ENCODE measurements around the gene FARSA. TPM values are rescaled to one million over a fixed set of nuclear protein-coding genes. Genes with fewer than 3 reads are reported as not detected.

FARSA gene
- total and polyA plus RNA-seq, 5 donors from 2014 or later: 28.9 to 74.0 (median 61.3) TPM

DNA sequence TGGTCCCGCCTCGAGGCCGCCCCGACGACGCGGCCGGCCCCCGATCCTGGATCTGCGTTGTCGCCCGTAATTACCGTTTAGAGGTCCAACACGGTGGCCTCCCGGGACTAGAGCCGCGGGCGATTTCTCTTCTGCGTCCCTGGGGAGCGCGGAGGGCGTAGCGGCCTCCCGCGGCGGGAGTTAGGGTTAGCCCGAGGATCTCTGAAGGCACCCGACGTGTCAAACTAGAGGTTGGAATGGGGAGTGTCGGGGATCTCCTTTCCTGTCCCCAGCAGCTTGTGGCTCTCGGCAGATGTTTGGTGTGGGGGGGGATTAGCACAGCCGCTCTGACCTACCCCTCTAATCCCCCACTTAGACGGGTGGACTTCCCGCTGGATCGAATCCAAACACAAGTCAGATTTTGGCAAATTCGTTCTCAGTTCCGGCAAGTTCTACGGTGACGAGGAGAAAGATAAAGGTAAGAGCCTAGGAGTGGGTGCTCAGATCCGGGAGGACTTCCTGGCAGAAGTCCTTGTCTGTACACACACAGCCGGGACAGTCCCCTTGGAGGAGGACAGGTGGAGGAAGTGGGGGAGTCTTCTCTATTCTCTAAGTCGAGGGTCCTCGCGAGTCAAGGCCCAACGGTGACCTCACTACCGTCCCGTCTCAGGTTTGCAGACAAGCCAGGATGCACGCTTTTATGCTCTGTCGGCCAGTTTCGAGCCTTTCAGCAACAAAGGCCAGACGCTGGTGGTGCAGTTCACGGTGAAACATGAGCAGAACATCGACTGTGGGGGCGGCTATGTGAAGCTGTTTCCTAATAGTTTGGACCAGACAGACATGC is 5.5 kb upstream of the FARSA start:
- peaks cover 0 to 69% (median 33%) of the 10 kb centered on the region in 4 donors for H3K4me1 Mint-ChIP-seq
- no peaks in the 10 kb centered on the region for H3K27me3 Mint-ChIP-seq
- no peaks in the 10 kb centered on the region for H3K27me3 ChIP-seq (ENCODE audit: control insufficient read depth, insufficient read depth, low read length)
- no peak for ATAC-seq (ENCODE audit: low read depth in 2 of 2)
- peak overlapping the region; percentile 84 for H3K27ac ChIP-seq (ENCODE audit: insufficient read depth, low read length, poor library complexity, severe bottlenecking)
- H3K4me3 Mint-ChIP-seq: peak overlapping the region; percentile 92 to 99 (median 98)
- peaks cover 23% of the 10 kb centered on the region for H3K36me3 Mint-ChIP-seq
- H3K9me3 ChIP-seq (ENCODE audit: control insufficient read depth in 2 of 2, low read length in 2 of 2): no peaks in the 10 kb centered on the region
- H3K4me3 ChIP-seq (ENCODE audit: low read depth, low read length): peak overlapping the region; percentile 95
- H3K9me3 Mint-ChIP-seq: peaks cover 0 to 2% (median 0%) of the 10 kb centered on the region in 7 donors
- H3K27ac Mint-ChIP-seq: peak overlapping the region; percentile 96 to 98 (median 97)
- peaks cover 48% of the 10 kb centered on the region for H3K4me1 ChIP-seq (ENCODE audit: control insufficient read depth, insufficient read depth, low read length, poor library complexity, severe bottlenecking)
- DNase-seq: peak in 1 of 3 donors; percentile 56
- peaks cover 43% of the 10 kb centered on the region for H3K36me3 ChIP-seq (ENCODE audit: control insufficient read depth, insufficient read depth, low read length)

GRCh38 chr19:12937927-12938778 is 4.6 kb upstream of the FARSA start, which contains the start of gene CALR:
Gene CALR, plus strand, starts transcription at chr19:12938609. Its CDS starts 71 bp downstream, at chr19:12938680.
- H3K36me3 ChIP-seq (ENCODE audit: control insufficient read depth, insufficient read depth, low read length): peaks cover 35% of the 10 kb centered on the region
- H3K27me3 ChIP-seq (ENCODE audit: control insufficient read depth, insufficient read depth, low read length): no peaks in the 10 kb centered on the region
- peak within 1 kb of the TSS; percentile 84 for H3K27ac ChIP-seq (ENCODE audit: insufficient read depth, low read length, poor library complexity, severe bottlenecking)
- Mint-ChIP-seq H3K4me3 (peak within 1 kb of the TSS; percentile 92 to 99 (median 98)), H3K9me3 (peaks cover 0 to 2% (median 0%) of the 10 kb centered on the region in 7 donors), H3K27me3 (no peaks in the 10 kb centered on the region), H3K4me1 (peaks cover 0 to 70% (median 31%) of the 10 kb centered on the region in 4 donors), H3K27ac (peak within 1 kb of the TSS; percentile 96 to 98 (median 97)), H3K36me3 (peaks cover 18% of the 10 kb centered on the region)
- DNase-seq: peak; percentile 99 to 100 (median 100)
- ATAC-seq (ENCODE audit: low read depth in 2 of 2): peak; percentile 92 to 95
- H3K4me3 ChIP-seq (ENCODE audit: low read depth, low read length): peak within 1 kb of the TSS; percentile 95
- peaks cover 48% of the 10 kb centered on the region for H3K4me1 ChIP-seq (ENCODE audit: control insufficient read depth, insufficient read depth, low read length, poor library complexity, severe bottlenecking)
- H3K9me3 ChIP-seq (ENCODE audit: control insufficient read depth in 2 of 2, low read length in 2 of 2): no peaks in the 10 kb centered on the region

GRCh38 chr19:12937093-12937926 is 3.8 kb upstream of the FARSA start:
- Mint-ChIP-seq H3K4me3 (peak overlapping the region; percentile 92 to 99 (median 98)), H3K27ac (peak overlapping the region; percentile 48 to 98 (median 96)), H3K9me3 (peaks cover 0 to 2% (median 0%) of the 10 kb centered on the region in 7 donors), H3K36me3 (peaks cover 21% of the 10 kb centered on the region), H3K4me1 (peaks cover 0 to 72% (median 38%) of the 10 kb centered on the region in 4 donors), H3K27me3 (no peaks in the 10 kb centered on the region)
- H3K4me1 ChIP-seq (ENCODE audit: control insufficient read depth, insufficient read depth, low read length, poor library complexity, severe bottlenecking): peaks cover 55% of the 10 kb centered on the region
- no peaks in the 10 kb centered on the region for H3K27me3 ChIP-seq (ENCODE audit: control insufficient read depth, insufficient read depth, low read length)
- no peaks in the 10 kb centered on the region for H3K9me3 ChIP-seq (ENCODE audit: control insufficient read depth in 2 of 2, low read length in 2 of 2)
- no peak for ATAC-seq (ENCODE audit: low read depth in 2 of 2)
- peak overlapping the region; percentile 84 for H3K27ac ChIP-seq (ENCODE audit: insufficient read depth, low read length, poor library complexity, severe bottlenecking)
- peaks cover 28% of the 10 kb centered on the region for H3K36me3 ChIP-seq (ENCODE audit: control insufficient read depth, insufficient read depth, low read length)
- no peak for DNase-seq
- peak overlapping the region; percentile 41 for H3K4me3 ChIP-seq (ENCODE audit: low read depth, low read length)

GRCh38 chr19:12936582-12936981 is 3.1 kb upstream of the FARSA start:
- Mint-ChIP-seq H3K36me3 (peaks cover 21% of the 10 kb centered on the region), H3K27me3 (no peaks in the 10 kb centered on the region), H3K9me3 (peaks cover 0 to 2% (median 0%) of the 10 kb centered on the region in 7 donors), H3K4me1 (peaks cover 0 to 70% (median 40%) of the 10 kb centered on the region in 4 donors), H3K4me3 (peak overlapping the region; percentile 12 to 60 (median 33)), H3K27ac (no peak overlapping the region)
- ATAC-seq (ENCODE audit: low read depth in 2 of 2): no peak
- peak in 1 of 3 donors; percentile 38 for DNase-seq
- no peak overlapping the region for H3K4me3 ChIP-seq (ENCODE audit: low read depth, low read length)
- H3K4me1 ChIP-seq (ENCODE audit: control insufficient read depth, insufficient read depth, low read length, poor library complexity, severe bottlenecking): peaks cover 58% of the 10 kb centered on the region
- H3K9me3 ChIP-seq (ENCODE audit: control insufficient read depth in 2 of 2, low read length in 2 of 2): no peaks in the 10 kb centered on the region
- H3K27ac ChIP-seq (ENCODE audit: insufficient read depth, low read length, poor library complexity, severe bottlenecking): no peak overlapping the region
- H3K36me3 ChIP-seq (ENCODE audit: control insufficient read depth, insufficient read depth, low read length): peaks cover 21% of the 10 kb centered on the region
- no peaks in the 10 kb centered on the region for H3K27me3 ChIP-seq (ENCODE audit: control insufficient read depth, insufficient read depth, low read length)

DNA sequence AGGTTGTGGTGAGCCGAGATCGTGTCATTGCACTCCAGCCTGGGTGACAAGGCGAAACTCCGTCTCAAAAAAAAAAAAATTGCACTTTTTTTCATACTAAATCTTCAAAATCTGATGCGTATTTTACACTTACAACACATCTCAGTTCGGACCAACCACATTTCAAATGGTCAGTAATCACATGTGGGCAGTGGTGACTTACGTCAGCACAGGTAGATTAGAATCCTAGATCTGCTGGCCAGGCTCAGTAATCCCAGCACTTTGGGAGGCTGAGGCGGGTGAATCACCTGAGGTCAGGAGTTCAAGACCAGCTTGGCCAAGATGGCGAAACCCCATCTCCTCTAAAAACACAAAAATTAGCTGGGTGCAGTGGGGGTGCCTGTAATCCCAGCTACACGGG is 1.6 kb upstream of the FARSA start:
- no peak overlapping the region for H3K27ac ChIP-seq (ENCODE audit: insufficient read depth, low read length, poor library complexity, severe bottlenecking)
- peaks cover 7% of the 10 kb centered on the region for H3K36me3 ChIP-seq (ENCODE audit: control insufficient read depth, insufficient read depth, low read length)
- H3K27me3 Mint-ChIP-seq: no peaks in the 10 kb centered on the region
- H3K27ac Mint-ChIP-seq: no peak overlapping the region
- peak overlapping the region in 3 of 4 donors; percentile 12 to 43 (median 26) for H3K4me3 Mint-ChIP-seq
- peaks cover 0 to 2% (median 0%) of the 10 kb centered on the region in 7 donors for H3K9me3 Mint-ChIP-seq
- no peaks in the 10 kb centered on the region for H3K27me3 ChIP-seq (ENCODE audit: control insufficient read depth, insufficient read depth, low read length)
- H3K4me3 ChIP-seq (ENCODE audit: low read depth, low read length): no peak overlapping the region
- no peak for DNase-seq
- ATAC-seq (ENCODE audit: low read depth in 2 of 2): no peak
- peaks cover 0 to 61% (median 33%) of the 10 kb centered on the region in 4 donors for H3K4me1 Mint-ChIP-seq
- no peaks in the 10 kb centered on the region for H3K9me3 ChIP-seq (ENCODE audit: control insufficient read depth in 2 of 2, low read length in 2 of 2)
- peaks cover 46% of the 10 kb centered on the region for H3K4me1 ChIP-seq (ENCODE audit: control insufficient read depth, insufficient read depth, low read length, poor library complexity, severe bottlenecking)
- H3K36me3 Mint-ChIP-seq: peaks cover 13% of the 10 kb centered on the region

DNA sequence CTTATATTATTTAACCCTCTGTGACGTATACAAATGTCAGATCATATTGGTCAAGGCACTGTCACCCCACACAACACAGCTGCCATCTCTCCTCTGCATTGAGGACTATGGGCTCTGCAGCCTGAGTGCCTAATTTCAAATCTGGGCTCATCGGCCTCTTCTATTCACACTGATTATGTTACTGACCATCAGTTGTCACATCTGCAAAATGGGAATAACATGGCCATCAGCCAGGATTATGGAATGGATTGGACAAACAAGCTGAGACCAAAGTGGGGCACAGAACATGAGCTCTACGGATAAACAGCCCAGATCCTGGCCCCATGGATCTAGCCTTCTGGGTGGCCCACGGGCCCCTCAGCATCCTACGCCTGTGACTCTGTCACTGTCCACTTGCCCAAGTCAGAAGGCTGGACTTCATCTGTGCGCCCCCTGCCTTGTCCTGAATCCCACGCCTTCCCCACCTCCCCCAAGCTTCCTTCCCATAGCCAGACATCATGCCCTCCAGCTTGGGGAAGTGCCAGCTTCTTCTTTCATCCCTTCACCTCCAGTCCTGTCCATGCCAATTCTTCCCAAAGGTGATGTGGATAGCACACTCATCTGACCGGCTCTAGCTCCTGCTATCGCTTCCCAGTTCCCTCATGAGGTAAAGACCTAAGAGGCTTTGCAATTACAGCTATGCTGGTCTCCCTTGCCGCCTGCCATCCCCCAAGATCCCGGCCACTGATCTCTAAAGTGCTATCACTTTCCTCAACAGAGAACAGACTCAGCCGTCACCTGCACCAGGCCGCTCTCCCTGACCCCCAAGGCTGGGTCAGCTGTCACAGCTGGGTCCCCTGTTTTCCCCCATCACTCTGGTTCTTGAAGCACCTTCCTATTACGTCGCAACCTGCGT is 872 bp downstream of the FARSA start:
- H3K4me1 ChIP-seq (ENCODE audit: control insufficient read depth, insufficient read depth, low read length, poor library complexity, severe bottlenecking): peaks cover 26% of the 10 kb centered on the region
- peak overlapping the region; percentile 93 to 99 (median 95) for H3K4me3 Mint-ChIP-seq
- peaks cover 22% of the 10 kb centered on the region for H3K36me3 ChIP-seq (ENCODE audit: control insufficient read depth, insufficient read depth, low read length)
- DNase-seq: no peak
- peak overlapping the region; percentile 70 for H3K27ac ChIP-seq (ENCODE audit: insufficient read depth, low read length, poor library complexity, severe bottlenecking)
- H3K36me3 Mint-ChIP-seq: peaks cover 12% of the 10 kb centered on the region
- H3K4me3 ChIP-seq (ENCODE audit: low read depth, low read length): peak overlapping the region; percentile 79
- ATAC-seq (ENCODE audit: low read depth in 2 of 2): no peak
- peak overlapping the region; percentile 54 to 99 (median 95) for H3K27ac Mint-ChIP-seq
- H3K27me3 Mint-ChIP-seq: no peaks in the 10 kb centered on the region
- H3K4me1 Mint-ChIP-seq: peaks cover 0 to 41% (median 18%) of the 10 kb centered on the region in 4 donors
- no peaks in the 10 kb centered on the region for H3K9me3 ChIP-seq (ENCODE audit: control insufficient read depth in 2 of 2, low read length in 2 of 2)
- no peaks in the 10 kb centered on the region for H3K9me3 Mint-ChIP-seq
- no peaks in the 10 kb centered on the region for H3K27me3 ChIP-seq (ENCODE audit: control insufficient read depth, insufficient read depth, low read length)

Measured in CD4-positive, CD25-positive, alpha-beta regulatory T cell (primary cell).